ENCODE measurements around the gene KIF14.

Gene KIF14

GRCh38 chr1:200620273-200621131, at the start of gene KIF14:
Gene KIF14 (minus strand): TSS chr1:200620751. CDS start chr1:200618723, 2,028 bp downstream.
- peak; percentile 94 for DNase-seq

- peak; percentile 94 for DNase-seq
These were observed 49.0 kb upstream of the KIF14 start, which contains the start of gene DDX59 for GRCh38 chr1:200669314-200670241. Gene DDX59 (minus strand): TSS chr1:200669907. CDS start chr1:200666740, 3,167 bp downstream.

DNA sequence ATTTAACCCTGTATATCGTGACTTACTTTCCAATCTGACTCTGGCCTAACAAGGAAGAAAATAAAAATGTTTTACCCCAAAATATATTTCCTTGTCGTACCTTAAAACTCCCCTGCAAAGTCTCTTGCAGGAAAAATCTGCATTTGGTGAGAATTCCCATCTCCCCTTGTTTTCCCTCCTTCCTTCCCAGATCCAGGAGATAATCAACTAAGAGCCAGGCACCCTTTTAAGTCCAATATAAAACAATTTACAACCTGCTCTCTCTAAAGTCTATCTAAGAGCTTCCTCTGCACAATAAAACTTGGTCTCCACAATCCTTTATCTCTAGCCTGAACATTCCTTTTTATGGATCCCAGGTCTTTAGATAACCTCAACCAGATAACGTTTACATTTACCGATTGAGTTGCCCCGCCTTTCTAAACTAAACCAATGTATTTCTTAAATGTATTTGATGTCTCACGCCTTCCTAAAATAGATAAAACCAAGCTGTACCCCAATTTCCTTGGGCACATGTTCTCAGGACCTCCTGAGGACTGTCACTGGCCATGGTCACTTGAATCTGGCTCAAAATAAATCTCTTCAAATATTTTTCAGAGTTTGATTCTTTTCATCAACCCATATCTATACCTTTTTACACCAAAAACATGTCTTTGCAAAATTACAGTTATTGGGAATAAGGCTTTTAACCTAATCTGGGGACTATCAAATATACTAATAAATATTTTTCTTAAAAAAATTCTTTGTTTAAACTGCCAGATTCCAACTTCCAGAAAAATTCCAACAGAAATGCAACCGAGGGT, 48.2 kb upstream of the KIF14 start:
- DNase-seq, result no peak

DNA sequence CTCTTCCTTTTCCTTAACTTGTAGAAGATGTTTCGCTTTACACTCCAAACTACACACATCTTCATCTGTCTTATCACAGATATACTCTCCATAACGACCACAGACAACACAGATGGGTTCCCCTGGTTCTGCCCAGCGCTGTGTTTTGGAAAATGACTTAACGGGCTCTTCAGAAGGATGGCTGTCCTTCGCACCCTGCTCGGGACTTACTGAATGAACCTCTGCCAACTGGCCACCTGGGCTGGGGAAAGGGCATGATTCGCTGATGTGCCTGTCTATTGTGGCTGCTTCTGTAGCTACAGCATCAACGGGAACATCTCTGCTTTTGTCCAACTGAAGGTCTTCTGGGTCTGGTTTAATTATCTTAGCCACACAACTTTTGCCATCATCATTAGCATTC, 45.8 kb upstream of the KIF14 start:
- DNase-seq, result no peak

DNA sequence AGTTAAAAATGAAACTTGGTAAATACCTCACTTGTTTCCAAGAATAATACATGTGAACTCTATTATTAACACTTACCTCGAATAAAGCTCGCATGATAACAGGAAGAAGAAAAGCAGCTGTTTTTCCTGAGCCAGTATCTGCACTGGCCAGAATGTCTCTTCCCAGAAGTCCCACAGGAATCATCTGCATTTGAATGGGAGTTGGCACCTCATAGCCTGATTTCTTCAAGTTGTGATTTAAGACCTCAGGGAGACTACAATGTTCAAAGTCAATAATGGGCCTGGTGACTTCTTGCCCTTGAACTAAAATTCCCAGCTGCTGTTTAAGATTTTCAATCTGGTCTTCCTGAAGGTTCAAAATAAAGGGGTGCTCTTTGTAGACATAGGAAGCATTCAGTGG, 45.3 kb upstream of the KIF14 start:
- DNase-seq, result no peak

DNA sequence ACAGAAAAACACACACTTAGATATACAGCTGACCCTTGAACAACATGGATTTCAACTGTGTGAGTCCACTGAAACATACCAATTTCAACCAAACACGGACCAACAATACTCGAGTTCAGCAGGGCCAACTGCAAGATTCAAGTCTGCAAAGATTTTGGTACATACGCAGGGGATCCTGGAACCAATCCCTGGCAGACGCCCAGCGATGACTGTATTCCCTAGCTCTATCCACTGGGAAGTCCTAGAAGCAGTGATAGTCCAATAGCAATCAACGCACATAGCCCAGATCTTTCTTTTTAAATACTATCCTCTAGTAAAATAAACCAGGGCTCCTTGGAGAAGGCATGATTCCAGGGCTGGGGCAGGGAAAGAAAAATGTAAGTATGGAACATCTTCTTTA, 40.2 kb upstream of the KIF14 start:
- no peak for DNase-seq

GRCh38 chr1:200659269-200659668, 38.7 kb upstream of the KIF14 start:
- no peak for DNase-seq

- no peak for DNase-seq
These were observed 37.7 kb upstream of the KIF14 start for GRCh38 chr1:200658037-200658818.

DNA sequence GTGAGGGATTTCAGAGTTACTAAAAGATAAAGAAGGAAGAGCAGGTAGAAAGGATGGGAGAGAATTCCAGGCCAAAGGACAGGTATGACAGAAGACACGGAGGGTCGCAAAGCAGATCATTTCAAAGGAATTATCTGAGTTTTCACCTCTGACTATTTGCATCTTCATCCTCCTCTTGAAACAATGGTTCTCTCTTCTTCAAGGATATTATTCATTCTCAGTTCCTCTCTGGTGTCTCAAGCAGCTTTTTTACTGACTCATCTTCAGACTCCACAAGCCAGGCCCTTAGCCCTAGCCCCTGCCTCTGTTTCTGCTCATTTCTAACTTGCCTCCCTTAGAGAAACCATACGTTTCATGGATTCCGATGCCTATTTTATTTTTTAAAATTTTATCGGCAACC, 34.1 kb upstream of the KIF14 start:
- no peak for DNase-seq

GRCh38 chr1:200653022-200653462, 32.5 kb upstream of the KIF14 start:
- DNase-seq, result no peak

GRCh38 chr1:200652378-200652777, 31.8 kb upstream of the KIF14 start:
- DNase-seq, result no peak

GRCh38 chr1:200646515-200646914, 26.0 kb upstream of the KIF14 start:
- DNase-seq, result no peak

DNA sequence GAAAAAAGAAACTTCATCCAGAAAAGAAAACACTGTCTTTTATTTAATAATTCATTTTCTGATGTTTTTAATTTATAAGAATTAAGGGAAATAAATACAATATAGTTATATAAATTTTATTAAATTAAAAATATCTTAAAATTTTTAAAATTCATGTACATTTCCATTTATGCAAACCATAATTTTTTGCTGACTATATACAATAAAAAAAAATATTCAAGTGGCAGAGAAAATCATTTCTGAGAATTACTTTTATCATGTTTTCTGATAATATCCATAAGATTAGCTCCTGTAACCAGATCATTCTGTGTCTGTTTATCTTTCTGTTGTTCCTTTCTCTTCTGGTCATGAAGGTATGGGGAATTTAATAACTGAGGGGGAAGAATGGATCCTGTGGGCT, 23.5 kb upstream of the KIF14 start:
- DNase-seq, result no peak

GRCh38 chr1:200642481-200642880, 21.9 kb upstream of the KIF14 start:
- DNase-seq, result no peak

DNA sequence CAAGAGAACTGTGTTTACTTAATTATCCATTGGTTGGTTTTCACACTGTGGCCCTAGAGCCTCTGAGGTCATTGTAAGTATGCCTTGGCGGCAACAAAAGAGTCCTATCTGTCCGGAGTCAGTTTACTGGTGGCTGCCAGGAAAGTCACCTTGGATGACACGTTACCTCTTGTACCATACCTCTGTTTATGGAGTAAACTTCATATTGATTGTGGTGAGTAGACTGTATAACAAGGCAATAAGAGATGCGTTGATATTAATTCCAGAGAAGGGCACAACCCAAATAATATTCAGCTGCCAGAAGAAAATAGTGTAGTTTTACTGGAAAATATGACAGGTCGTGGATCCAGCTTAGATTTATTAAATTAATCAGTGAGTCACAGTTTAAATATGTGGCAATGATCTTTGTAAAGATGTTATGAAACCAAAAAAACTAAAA, 20.4 kb upstream of the KIF14 start:
- no peak for DNase-seq

- DNase-seq, result no peak
These were observed 19.9 kb upstream of the KIF14 start for GRCh38 chr1:200640373-200640962.

GRCh38 chr1:200638073-200638472, 17.5 kb upstream of the KIF14 start:
- no peak for DNase-seq

DNA sequence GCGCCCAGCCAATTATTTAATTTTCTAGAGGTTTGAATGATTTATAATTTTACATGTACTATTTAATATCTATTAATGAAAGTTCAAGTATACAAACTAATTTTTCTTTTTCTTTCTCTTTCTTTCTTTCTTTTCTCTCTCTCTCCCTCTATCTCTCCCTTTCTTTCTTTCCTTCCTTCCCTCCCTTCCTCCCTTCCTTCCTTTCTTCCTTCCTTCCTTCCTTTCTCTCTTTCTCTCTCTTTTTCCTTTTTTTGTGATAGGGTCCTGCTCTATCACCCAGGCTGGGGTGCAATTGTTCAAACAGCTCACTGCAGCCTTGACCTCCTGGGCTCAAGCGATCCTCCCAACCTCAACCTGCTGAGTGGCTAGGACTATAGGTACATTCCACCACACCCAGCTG, 16.1 kb upstream of the KIF14 start:
- DNase-seq, result no peak

DNA sequence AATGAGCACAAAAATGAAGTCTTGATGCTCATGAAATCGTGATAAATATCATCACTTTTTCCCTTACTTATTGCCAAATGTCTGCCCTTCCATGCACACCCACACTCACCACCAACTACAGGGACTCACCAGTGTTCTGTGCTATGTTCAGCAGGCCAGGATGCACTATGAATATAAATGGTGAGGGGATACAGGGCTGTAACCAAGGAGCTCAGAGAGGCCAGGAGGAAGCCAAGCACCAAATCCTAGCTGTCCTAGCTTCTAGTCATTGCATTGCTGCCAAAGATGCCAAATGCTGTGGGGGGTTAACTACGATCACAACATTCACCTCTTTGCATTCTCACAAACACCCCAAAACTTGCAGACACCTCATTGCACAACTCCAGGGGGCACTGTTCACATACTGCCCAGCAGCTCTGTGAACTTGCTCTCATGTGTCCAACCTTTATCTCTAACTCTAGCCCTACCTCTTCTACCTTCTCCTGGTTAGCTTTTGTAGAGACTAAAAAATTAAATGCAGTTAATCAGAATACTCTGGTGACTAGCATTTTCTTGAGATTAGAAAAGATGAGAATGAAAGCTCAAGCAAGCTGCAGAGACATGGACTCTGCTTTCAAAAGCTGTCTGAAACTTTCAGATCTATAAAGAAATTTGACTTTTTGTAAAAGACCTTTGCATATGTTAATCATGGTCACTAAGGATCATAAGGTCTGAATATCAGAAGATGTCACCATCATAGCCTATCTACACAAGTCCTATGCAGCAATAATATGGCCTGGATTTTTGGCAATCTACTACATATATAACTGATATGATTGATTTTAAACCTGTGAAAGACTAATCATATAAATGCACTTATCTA, 13.9 kb upstream of the KIF14 start:
- DNase-seq, result no peak

- no peak for DNase-seq
These were observed 10.8 kb upstream of the KIF14 start for GRCh38 chr1:200631375-200631774.

Measured in NCI-H2227 treated with DMSO at 0.1 percent for 48 hours (cell line).